Panc1 (cell line): ENCODE results near the gene IFNAR2. TPM values are rescaled to one million over a fixed set of nuclear protein-coding genes. Genes with fewer than 3 reads are reported as not detected.

Experiments used
- ATAC-seq: fragments of 200-7000 bp; cut with Tn5 transposase; 2 replicates; pipeline ENCODE4 v1.9.1; 2020; ENCODE audit warnings: mild to moderate bottlenecking, moderate library complexity
- BruUV-seq: library from RNA; stranded (reverse); fragments of 400-500 nt; replicated peaks from 2 replicates; lab custom pipeline; 2021; lab: Mats Ljungman, UMichigan
- CTCF ChIA-PET: fragments of 300-600 bp; sonication (Branson Sonifier 250); formaldehyde crosslinking; loops from one replicate; lab custom pipeline; 2022; ENCODE audit warnings: antibody characterized with exemption; lab: Charles Lee
- POLR2A ChIA-PET: fragments of 300-600 bp; sonication (Branson Sonifier 250); formaldehyde crosslinking; loops from one replicate; lab custom pipeline; 2022; ENCODE audit warnings: antibody characterized with exemption; lab: Charles Lee
- DNase-seq: peaks from one replicate; pipeline ENCODE4 v3.0.0-alpha.2; 2010; ENCODE audit warnings: low read depth, low spot score
- H3K27ac ChIP-seq: 2 replicates; pipeline ENCODE4 v1.5.1; 2011; ENCODE audit warnings: mild to moderate bottlenecking, low read length, inconsistent platforms
- H3K27me3 ChIP-seq: fragments of 200-500 bp; sonication (Bioruptor generic); 2 replicates; pipeline ENCODE4 v1.6.0; 2014; ENCODE audit warnings: low read length, inconsistent platforms; ENCODE audit not compliant: control insufficient read depth, insufficient read depth
- H3K36me3 ChIP-seq: fragments of 200-500 bp; sonication (Bioruptor generic); 2 replicates; pipeline ENCODE4 v1.5.1; 2014; ENCODE audit warnings: inconsistent platforms, mild to moderate bottlenecking, low read length, moderate library complexity; ENCODE audit not compliant: control insufficient read depth, insufficient read depth
- H3K4me1 ChIP-seq: 2 replicates; pipeline ENCODE4 v1.5.1; 2011; ENCODE audit warnings: inconsistent platforms, mild to moderate bottlenecking, low read length, moderate library complexity; ENCODE audit not compliant: control insufficient read depth, insufficient read depth
- H3K4me3 ChIP-seq, 2 experiments: 2 replicates each; pipeline ENCODE4 v1.5.1; 2011 to 2012; ENCODE audit warnings: low read depth in 2 of 2, low read length in 2 of 2, mild to moderate bottlenecking in 2 of 2, inconsistent platforms in 1 of 2, moderate library complexity in 1 of 2
- H3K9me3 ChIP-seq: fragments of 200-500 bp; sonication (Bioruptor generic); 2 replicates; pipeline ENCODE4 v1.5.1; 2014; ENCODE audit warnings: low read depth, mild to moderate bottlenecking, inconsistent platforms, low read length, moderate library complexity; ENCODE audit not compliant: control insufficient read depth, insufficient read depth
- POLR2AphosphoS5 ChIP-seq: IDR thresholded peaks from 2 replicates; pipeline ENCODE4 v1.6.1; 2012; ENCODE audit warnings: mild to moderate bottlenecking, low read depth, low read length, moderate library complexity
- REST ChIP-seq, 2 experiments: IDR thresholded peaks; 2 replicates each; pipeline ENCODE4 v1.6.1; 2011 to 2012; ENCODE audit warnings: low read depth in 2 of 2, control low read depth in 1 of 2, low read length in 1 of 2, mild to moderate bottlenecking in 1 of 2, moderate library complexity in 1 of 2; ENCODE audit not compliant: insufficient read depth in 1 of 2
- SIN3A ChIP-seq: IDR thresholded peaks from 2 replicates; pipeline ENCODE4 v1.6.1; 2012; ENCODE audit warnings: low read depth, mild to moderate bottlenecking, low read length, moderate library complexity, borderline replicate concordance; ENCODE audit not compliant: insufficient read depth
- TCF7L2 ChIP-seq: IDR thresholded peaks from 2 replicates; pipeline ENCODE4 v1.6.1; 2011; ENCODE audit warnings: mild to moderate bottlenecking, low read depth, low read length, inconsistent platforms
- in situ Hi-C: cut with HindIII; loops from 2 replicates; pipeline ENCODE4 v1.10.0; 2016; ENCODE audit warnings: low sequenced_read_pairs, low pct_unique_long_range_greater_than_20kb
- intact Hi-C: fragments of 100-400 bp; cut with micrococcal nuclease; formaldehyde crosslinking; loops from one replicate; pipeline ENCODE4 v1.10.0; 2022; ENCODE audit not compliant: unreplicated experiment
- total RNA-seq: library from RNA; stranded (reverse); gene quantifications from one replicate; pipeline ENCODE4 v1.2.1, GENCODE V29; 2021; ENCODE audit not compliant: unreplicated experiment
- TF ChIP-seq, protein P1 (sequence below): fragments of 450-650 bp; IDR thresholded peaks from 2 replicates; pipeline ENCODE4 v1.5.1; 2017; ENCODE audit warnings: mild to moderate bottlenecking

IFNAR2 gene
- total RNA-seq, 1 experiment from 2014 or later = 18.2 TPM

GRCh38 chr21:33232291-33233034 is 2.7 kb downstream of the IFNAR2 start:
- TF ChIP-seq SIN3A (no peak), REST (IDR thresholded peaks at IDR 0.05; ENCODE audit: insufficient read depth in 1 of 2, low read depth in 2 of 2, low read length in 1 of 2) (no peak), POLR2AphosphoS5 (no peak)
- TF ChIP-seq, protein P1, sequence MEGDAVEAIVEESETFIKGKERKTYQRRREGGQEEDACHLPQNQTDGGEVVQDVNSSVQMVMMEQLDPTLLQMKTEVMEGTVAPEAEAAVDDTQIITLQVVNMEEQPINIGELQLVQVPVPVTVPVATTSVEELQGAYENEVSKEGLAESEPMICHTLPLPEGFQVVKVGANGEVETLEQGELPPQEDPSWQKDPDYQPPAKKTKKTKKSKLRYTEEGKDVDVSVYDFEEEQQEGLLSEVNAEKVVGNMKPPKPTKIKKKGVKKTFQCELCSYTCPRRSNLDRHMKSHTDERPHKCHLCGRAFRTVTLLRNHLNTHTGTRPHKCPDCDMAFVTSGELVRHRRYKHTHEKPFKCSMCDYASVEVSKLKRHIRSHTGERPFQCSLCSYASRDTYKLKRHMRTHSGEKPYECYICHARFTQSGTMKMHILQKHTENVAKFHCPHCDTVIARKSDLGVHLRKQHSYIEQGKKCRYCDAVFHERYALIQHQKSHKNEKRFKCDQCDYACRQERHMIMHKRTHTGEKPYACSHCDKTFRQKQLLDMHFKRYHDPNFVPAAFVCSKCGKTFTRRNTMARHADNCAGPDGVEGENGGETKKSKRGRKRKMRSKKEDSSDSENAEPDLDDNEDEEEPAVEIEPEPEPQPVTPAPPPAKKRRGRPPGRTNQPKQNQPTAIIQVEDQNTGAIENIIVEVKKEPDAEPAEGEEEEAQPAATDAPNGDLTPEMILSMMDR = no peak
- no peak for ATAC-seq
- H3K27me3 ChIP-seq = no peaks in the 10 kb centered on the region
- POLR2A ChIA-PET = no interaction called here
- BruUV-seq = no TSS peak
- peaks cover 4% of the 10 kb centered on the region; the same call in 1 of the 2 replicates for H3K4me1 ChIP-seq
- in situ Hi-C loops = no loop called here
- no peak overlapping the region for H3K4me3 ChIP-seq
- CTCF ChIA-PET = no interaction called here
- H3K9me3 ChIP-seq = no peaks in the 10 kb centered on the region
- H3K27ac ChIP-seq = no peak overlapping the region
- intact Hi-C loops = no loop called here
- no peak for DNase-seq
- no peaks in the 10 kb centered on the region; the same call in 1 of the 2 replicates for H3K36me3 ChIP-seq

GRCh38 chr21:33234635-33235520 is 5.1 kb downstream of the IFNAR2 start:
- no peak for ATAC-seq
- no TSS peak for BruUV-seq
- POLR2A ChIA-PET = no interaction called here
- TF ChIP-seq, protein P1 = no peak
- TF ChIP-seq POLR2AphosphoS5 (no peak), TCF7L2 (no peak), SIN3A (no peak), REST (IDR thresholded peaks at IDR 0.05; ENCODE audit: insufficient read depth in 1 of 2, low read depth in 2 of 2, low read length in 1 of 2) (no peak)
- Histone ChIP-seq H3K4me1 (0 out of 2 replicates have a peak, but pooled peaks cover 4% of the 10 kb centered on the region), H3K27ac (no peak overlapping the region), H3K36me3 (no peaks in the 10 kb centered on the region; the same call in 1 of the 2 replicates), H3K9me3 (no peaks in the 10 kb centered on the region), H3K27me3 (no peaks in the 10 kb centered on the region), H3K4me3 (no peak overlapping the region)
- in situ Hi-C loops (no loop called here), intact Hi-C loops (no loop called here)
- no peak for DNase-seq
- CTCF ChIA-PET = no interaction called here
